ENCODE measurements around the gene ARMC2.
A peak's percentile ranks its signal among the peaks of the same experiment; 100 is the strongest.
"Not testable (repeated sequence)": the region's sequence is repeated elsewhere in the genome, so short reads cannot be mapped to it uniquely, and the experiment has no call there.

Gene ARMC2

GRCh38 chr6:108916026-108916686, 67.9 kb downstream of the ARMC2 start:
- no peak for DNase-seq (ENCODE audit: low read depth)

GRCh38 chr6:108920751-108921150, 72.5 kb downstream of the ARMC2 start:
- DNase-seq (ENCODE audit: low read depth): no peak

GRCh38 chr6:108921547-108922361, 73.5 kb downstream of the ARMC2 start:
- no peak for DNase-seq (ENCODE audit: low read depth)

GRCh38 chr6:108922499-108922898, 74.3 kb downstream of the ARMC2 start:
- DNase-seq (ENCODE audit: low read depth): no peak

- DNase-seq (ENCODE audit: low read depth): no peak
These were observed 79.7 kb downstream of the ARMC2 start for GRCh38 chr6:108927927-108928326.

- no peak for DNase-seq (ENCODE audit: low read depth)
These were observed 80.4 kb downstream of the ARMC2 start for GRCh38 chr6:108928650-108929049.

- not testable (repeated sequence) for DNase-seq (ENCODE audit: low read depth)
These were observed 82.9 kb downstream of the ARMC2 start for GRCh38 chr6:108931090-108931489.

GRCh38 chr6:108937170-108937569, 88.9 kb downstream of the ARMC2 start:
- no peak for DNase-seq (ENCODE audit: low read depth)

GRCh38 chr6:108940741-108941140, 92.5 kb downstream of the ARMC2 start:
- DNase-seq (ENCODE audit: low read depth): no peak

- DNase-seq (ENCODE audit: low read depth): no peak
These were observed 93.1 kb downstream of the ARMC2 start for GRCh38 chr6:108941281-108941680.

GRCh38 chr6:108941859-108942258, 93.6 kb downstream of the ARMC2 start:
- no peak for DNase-seq (ENCODE audit: low read depth)

- peak; percentile 46 for DNase-seq (ENCODE audit: low read depth)
These were observed 94.6 kb downstream of the ARMC2 start for GRCh38 chr6:108942556-108943492.

GRCh38 chr6:108944071-108944470, 95.8 kb downstream of the ARMC2 start:
- DNase-seq (ENCODE audit: low read depth): no peak

GRCh38 chr6:108944707-108945680, 96.8 kb downstream of the ARMC2 start:
- no peak for DNase-seq (ENCODE audit: low read depth)

- DNase-seq (ENCODE audit: low read depth): no peak
These were observed 97.5 kb downstream of the ARMC2 start for GRCh38 chr6:108945681-108946159.

GRCh38 chr6:108946695-108947094, 98.5 kb downstream of the ARMC2 start:
- DNase-seq (ENCODE audit: low read depth): no peak

- no peak for DNase-seq (ENCODE audit: low read depth)
These were observed 99.1 kb downstream of the ARMC2 start for GRCh38 chr6:108947114-108947854.

GRCh38 chr6:108948181-108948661, 100.0 kb downstream of the ARMC2 start:
- DNase-seq (ENCODE audit: low read depth): no peak

GRCh38 chr6:108951351-108951953, 103.2 kb downstream of the ARMC2 start:
- DNase-seq (ENCODE audit: low read depth): no peak
